ENCODE data around the gene CD48. TPM values are rescaled to one million over a fixed set of nuclear protein-coding genes. Genes with fewer than 3 reads are reported as not detected.

CD48 gene
- total RNA-seq, 6 experiments from 2014 or later = not detected

- peaks cover 3% of the 10 kb centered on the region for H3K27me3 Mint-ChIP-seq (ENCODE audit: insufficient read depth)
- no peak for DNase-seq
- H3K4me1 Mint-ChIP-seq (ENCODE audit: low read depth) = no peaks in the 10 kb centered on the region
- no peak overlapping the region for H3K4me3 Mint-ChIP-seq
- no peak overlapping the region for H3K27ac Mint-ChIP-seq
- H3K9me3 Mint-ChIP-seq = no peaks in the 10 kb centered on the region
- no peak for TF ChIP-seq CTCF (IDR thresholded peaks at IDR 0.05)
- H3K36me3 Mint-ChIP-seq (ENCODE audit: low read depth) = no peaks in the 10 kb centered on the region
Measured at GRCh38 chr1:160667896-160668295, 43.7 kb downstream of the CD48 start.

- no peaks in the 10 kb centered on the region for H3K36me3 Mint-ChIP-seq (ENCODE audit: low read depth)
- no peaks in the 10 kb centered on the region for H3K4me1 Mint-ChIP-seq (ENCODE audit: low read depth)
- TF ChIP-seq CTCF (IDR thresholded peaks at IDR 0.05) = no peak
- no peak overlapping the region for H3K27ac Mint-ChIP-seq
- H3K4me3 Mint-ChIP-seq = no peak overlapping the region
- DNase-seq = no peak
- no peaks in the 10 kb centered on the region for H3K9me3 Mint-ChIP-seq
- peaks cover 3% of the 10 kb centered on the region for H3K27me3 Mint-ChIP-seq (ENCODE audit: insufficient read depth)
Measured at GRCh38 chr1:160666079-160666442, 45.6 kb downstream of the CD48 start.

GRCh38 chr1:160665330-160666078 is 46.1 kb downstream of the CD48 start:
- TF ChIP-seq CTCF (IDR thresholded peaks at IDR 0.05) = no peak
- H3K27me3 Mint-ChIP-seq (ENCODE audit: insufficient read depth) = peaks cover 3% of the 10 kb centered on the region
- no peak overlapping the region for H3K27ac Mint-ChIP-seq
- no peak overlapping the region for H3K4me3 Mint-ChIP-seq
- DNase-seq = no peak
- no peaks in the 10 kb centered on the region for H3K4me1 Mint-ChIP-seq (ENCODE audit: low read depth)
- no peaks in the 10 kb centered on the region for H3K36me3 Mint-ChIP-seq (ENCODE audit: low read depth)
- H3K9me3 Mint-ChIP-seq = no peaks in the 10 kb centered on the region

- no peaks in the 10 kb centered on the region for H3K36me3 Mint-ChIP-seq (ENCODE audit: low read depth)
- no peak for TF ChIP-seq CTCF (IDR thresholded peaks at IDR 0.05)
- H3K27me3 Mint-ChIP-seq (ENCODE audit: insufficient read depth) = peaks cover 3% of the 10 kb centered on the region
- DNase-seq = no peak
- no peaks in the 10 kb centered on the region for H3K9me3 Mint-ChIP-seq
- H3K4me3 Mint-ChIP-seq = no peak overlapping the region
- H3K27ac Mint-ChIP-seq = no peak overlapping the region
- no peaks in the 10 kb centered on the region for H3K4me1 Mint-ChIP-seq (ENCODE audit: low read depth)
Measured at GRCh38 chr1:160664573-160665051, 47.0 kb downstream of the CD48 start.

- no peak for TF ChIP-seq CTCF (IDR thresholded peaks at IDR 0.05)
- no peak overlapping the region for H3K27ac Mint-ChIP-seq
- no peak overlapping the region for H3K4me3 Mint-ChIP-seq
- H3K27me3 Mint-ChIP-seq (ENCODE audit: insufficient read depth) = peaks cover 3% of the 10 kb centered on the region
- H3K9me3 Mint-ChIP-seq = no peaks in the 10 kb centered on the region
- H3K4me1 Mint-ChIP-seq (ENCODE audit: low read depth) = no peaks in the 10 kb centered on the region; the same call in 1 of the 2 replicates
- DNase-seq = no peak
- no peaks in the 10 kb centered on the region for H3K36me3 Mint-ChIP-seq (ENCODE audit: low read depth)
Measured at GRCh38 chr1:160662910-160663309, 48.7 kb downstream of the CD48 start.

Measured in HFFc6 (cell line).